ENCODE data around the gene EBPL.
A peak's percentile ranks its signal among the peaks of the same experiment; 100 is the strongest.

The EBPL gene

GRCh38 chr13:49638744-49639072 is 52.6 kb downstream of the EBPL start:
- Histone ChIP-seq H3K27me3 (ENCODE audit: control insufficient read depth, insufficient read depth, low read length) (no peaks in the 10 kb centered on the region), H3K4me3 (ENCODE audit: low read length) (no peak overlapping the region), H3K9ac (ENCODE audit: low read length) (no peak overlapping the region), H3K4me1 (ENCODE audit: control insufficient read depth, insufficient read depth, low read length) (no peaks in the 10 kb centered on the region), H3K27ac (ENCODE audit: low read depth, low read length) (no peak overlapping the region), H3K36me3 (ENCODE audit: control insufficient read depth, insufficient read depth, low read length) (no peaks in the 10 kb centered on the region)

GRCh38 chr13:49638030-49638743 is 53.1 kb downstream of the EBPL start:
- no peaks in the 10 kb centered on the region for H3K27me3 ChIP-seq (ENCODE audit: control insufficient read depth, insufficient read depth, low read length)
- no peak overlapping the region for H3K27ac ChIP-seq (ENCODE audit: low read depth, low read length)
- no peak overlapping the region for H3K4me3 ChIP-seq (ENCODE audit: low read length)
- no peaks in the 10 kb centered on the region for H3K36me3 ChIP-seq (ENCODE audit: control insufficient read depth, insufficient read depth, low read length)
- no peaks in the 10 kb centered on the region for H3K4me1 ChIP-seq (ENCODE audit: control insufficient read depth, insufficient read depth, low read length)
- H3K9ac ChIP-seq (ENCODE audit: low read length): no peak overlapping the region

GRCh38 chr13:49636705-49637104 is 54.6 kb downstream of the EBPL start:
- no peaks in the 10 kb centered on the region for H3K27me3 ChIP-seq (ENCODE audit: control insufficient read depth, insufficient read depth, low read length)
- no peak overlapping the region for H3K27ac ChIP-seq (ENCODE audit: low read depth, low read length)
- no peaks in the 10 kb centered on the region for H3K36me3 ChIP-seq (ENCODE audit: control insufficient read depth, insufficient read depth, low read length)
- H3K9ac ChIP-seq (ENCODE audit: low read length): no peak overlapping the region
- no peaks in the 10 kb centered on the region for H3K4me1 ChIP-seq (ENCODE audit: control insufficient read depth, insufficient read depth, low read length)
- no peak overlapping the region for H3K4me3 ChIP-seq (ENCODE audit: low read length)

GRCh38 chr13:49635599-49636433 is 55.5 kb downstream of the EBPL start:
- H3K27ac ChIP-seq (ENCODE audit: low read depth, low read length): no peak overlapping the region
- H3K9ac ChIP-seq (ENCODE audit: low read length): no peak overlapping the region
- H3K36me3 ChIP-seq (ENCODE audit: control insufficient read depth, insufficient read depth, low read length): no peaks in the 10 kb centered on the region
- no peaks in the 10 kb centered on the region for H3K4me1 ChIP-seq (ENCODE audit: control insufficient read depth, insufficient read depth, low read length)
- peak overlapping the region; percentile 48 for H3K4me3 ChIP-seq (ENCODE audit: low read length)
- no peaks in the 10 kb centered on the region for H3K27me3 ChIP-seq (ENCODE audit: control insufficient read depth, insufficient read depth, low read length)

GRCh38 chr13:49633710-49634109 is 57.6 kb downstream of the EBPL start:
- Histone ChIP-seq H3K27ac (ENCODE audit: low read depth, low read length) (no peak overlapping the region), H3K4me1 (ENCODE audit: control insufficient read depth, insufficient read depth, low read length) (no peaks in the 10 kb centered on the region), H3K9ac (ENCODE audit: low read length) (no peak overlapping the region), H3K4me3 (ENCODE audit: low read length) (no peak overlapping the region), H3K36me3 (ENCODE audit: control insufficient read depth, insufficient read depth, low read length) (no peaks in the 10 kb centered on the region), H3K27me3 (ENCODE audit: control insufficient read depth, insufficient read depth, low read length) (no peaks in the 10 kb centered on the region)

GRCh38 chr13:49632156-49632555 is 59.1 kb downstream of the EBPL start:
- no peaks in the 10 kb centered on the region for H3K4me1 ChIP-seq (ENCODE audit: control insufficient read depth, insufficient read depth, low read length)
- H3K27me3 ChIP-seq (ENCODE audit: control insufficient read depth, insufficient read depth, low read length): no peaks in the 10 kb centered on the region
- no peak overlapping the region for H3K9ac ChIP-seq (ENCODE audit: low read length)
- no peak overlapping the region for H3K27ac ChIP-seq (ENCODE audit: low read depth, low read length)
- no peaks in the 10 kb centered on the region for H3K36me3 ChIP-seq (ENCODE audit: control insufficient read depth, insufficient read depth, low read length)
- H3K4me3 ChIP-seq (ENCODE audit: low read length): no peak overlapping the region

GRCh38 chr13:49630580-49630979 is 60.7 kb downstream of the EBPL start:
- Histone ChIP-seq H3K27me3 (ENCODE audit: control insufficient read depth, insufficient read depth, low read length) (no peaks in the 10 kb centered on the region), H3K27ac (ENCODE audit: low read depth, low read length) (no peak overlapping the region), H3K4me3 (ENCODE audit: low read length) (no peak overlapping the region), H3K4me1 (ENCODE audit: control insufficient read depth, insufficient read depth, low read length) (no peaks in the 10 kb centered on the region), H3K9ac (ENCODE audit: low read length) (no peak overlapping the region), H3K36me3 (ENCODE audit: control insufficient read depth, insufficient read depth, low read length) (no peaks in the 10 kb centered on the region)

- Histone ChIP-seq H3K27ac (ENCODE audit: low read depth, low read length) (no peak overlapping the region), H3K9ac (ENCODE audit: low read length) (no peak overlapping the region), H3K27me3 (ENCODE audit: control insufficient read depth, insufficient read depth, low read length) (no peaks in the 10 kb centered on the region), H3K36me3 (ENCODE audit: control insufficient read depth, insufficient read depth, low read length) (no peaks in the 10 kb centered on the region), H3K4me3 (ENCODE audit: low read length) (no peak overlapping the region), H3K4me1 (ENCODE audit: control insufficient read depth, insufficient read depth, low read length) (no peaks in the 10 kb centered on the region)
Measured at GRCh38 chr13:49629947-49630346, 61.3 kb downstream of the EBPL start.

- no peaks in the 10 kb centered on the region for H3K27me3 ChIP-seq (ENCODE audit: control insufficient read depth, insufficient read depth, low read length)
- H3K9ac ChIP-seq (ENCODE audit: low read length): no peak overlapping the region
- no peaks in the 10 kb centered on the region for H3K4me1 ChIP-seq (ENCODE audit: control insufficient read depth, insufficient read depth, low read length)
- H3K27ac ChIP-seq (ENCODE audit: low read depth, low read length): no peak overlapping the region
- no peak overlapping the region for H3K4me3 ChIP-seq (ENCODE audit: low read length)
- H3K36me3 ChIP-seq (ENCODE audit: control insufficient read depth, insufficient read depth, low read length): no peaks in the 10 kb centered on the region
Measured at GRCh38 chr13:49629196-49629938, 61.9 kb downstream of the EBPL start.

GRCh38 chr13:49627831-49628652 is 63.2 kb downstream of the EBPL start, which contains the start of gene ARL11:
Gene ARL11 (plus strand): TSS chr13:49628507. CDS start chr13:49630448, 1,941 bp downstream.
- Histone ChIP-seq H3K4me3 (ENCODE audit: low read length) (peak within 1 kb of the TSS; percentile 35), H3K27me3 (ENCODE audit: control insufficient read depth, insufficient read depth, low read length) (no peaks in the 10 kb centered on the region), H3K27ac (ENCODE audit: low read depth, low read length) (no peak within 1 kb of the TSS), H3K9ac (ENCODE audit: low read length) (no peak within 1 kb of the TSS), H3K36me3 (ENCODE audit: control insufficient read depth, insufficient read depth, low read length) (no peaks in the 10 kb centered on the region), H3K4me1 (ENCODE audit: control insufficient read depth, insufficient read depth, low read length) (no peaks in the 10 kb centered on the region)

- no peak overlapping the region for H3K27ac ChIP-seq (ENCODE audit: low read depth, low read length)
Measured at GRCh38 chr13:49625392-49626079, 65.8 kb downstream of the EBPL start.

More at GRCh38 chr13:49625392-49626079, 65.8 kb downstream of the EBPL start:
- Histone ChIP-seq H3K9ac (ENCODE audit: low read length) (no peak overlapping the region), H3K4me3 (ENCODE audit: low read length) (no peak overlapping the region), H3K27me3 (ENCODE audit: control insufficient read depth, insufficient read depth, low read length) (no peaks in the 10 kb centered on the region), H3K36me3 (ENCODE audit: control insufficient read depth, insufficient read depth, low read length) (no peaks in the 10 kb centered on the region), H3K4me1 (ENCODE audit: control insufficient read depth, insufficient read depth, low read length) (no peaks in the 10 kb centered on the region)

Data from rectal smooth muscle tissue (tissue), 1 donor.